Measurements from ENCODE around the gene KRTAP10-3. TPM values are rescaled to one million over a fixed set of nuclear protein-coding genes. Genes with fewer than 3 reads are reported as not detected.

KRTAP10-3 gene
- total RNA-seq, 1 donor from 2014 or later, result not detected

- intact Hi-C loops (cut with micrococcal nuclease), result no loop called here
- no peak for DNase-seq
- no peak for ATAC-seq (ENCODE audit: low read depth)
- H3K4me3 Mint-ChIP-seq, result no peak overlapping the region
- no peak for TF ChIP-seq CTCF (IDR thresholded peaks at IDR 0.05)
- ChIA-PET POLR2A (no interaction called here), CTCF (no interaction called here)
- peaks cover 8% of the 10 kb centered on the region for H3K27me3 Mint-ChIP-seq
- no peaks in the 10 kb centered on the region for H3K4me1 Mint-ChIP-seq
- no peaks in the 10 kb centered on the region for H3K36me3 Mint-ChIP-seq (ENCODE audit: low read depth)
- H3K9me3 Mint-ChIP-seq, result peaks cover 3% of the 10 kb centered on the region
- H3K27ac Mint-ChIP-seq, result no peak overlapping the region
Observed at GRCh38 chr21:44539046-44539445, 19.5 kb downstream of the KRTAP10-3 start.

- ChIA-PET CTCF (no interaction called here), POLR2A (no interaction called here)
- DNase-seq (no peak), ATAC-seq (ENCODE audit: low read depth) (no peak)
- Mint-ChIP-seq H3K36me3 (ENCODE audit: low read depth) (no peaks in the 10 kb centered on the region), H3K9me3 (peaks cover 3% of the 10 kb centered on the region), H3K4me3 (no peak overlapping the region), H3K27me3 (peaks cover 8% of the 10 kb centered on the region), H3K4me1 (no peaks in the 10 kb centered on the region), H3K27ac (no peak overlapping the region)
- intact Hi-C loops (cut with micrococcal nuclease), result no loop called here
- no peak for TF ChIP-seq CTCF (IDR thresholded peaks at IDR 0.05)
Observed at GRCh38 chr21:44537930-44538911, 20.4 kb downstream of the KRTAP10-3 start.

GRCh38 chr21:44535963-44536362 lies 22.6 kb downstream of the KRTAP10-3 start:
- Mint-ChIP-seq H3K36me3 (ENCODE audit: low read depth) (no peaks in the 10 kb centered on the region), H3K4me1 (no peaks in the 10 kb centered on the region), H3K27ac (no peak overlapping the region), H3K9me3 (peaks cover 3% of the 10 kb centered on the region), H3K27me3 (peaks cover 10% of the 10 kb centered on the region), H3K4me3 (no peak overlapping the region)
- DNase-seq, result no peak
- CTCF ChIA-PET, result no interaction called here
- ATAC-seq (ENCODE audit: low read depth), result no peak
- intact Hi-C loops (cut with micrococcal nuclease), result no loop called here
- POLR2A ChIA-PET, result no interaction called here
- TF ChIP-seq CTCF (IDR thresholded peaks at IDR 0.05), result no peak

GRCh38 chr21:44534688-44535087 lies 23.9 kb downstream of the KRTAP10-3 start:
- TF ChIP-seq CTCF (IDR thresholded peaks at IDR 0.05), result no peak
- ChIA-PET CTCF (no interaction called here), POLR2A (no interaction called here)
- Mint-ChIP-seq H3K9me3 (peaks cover 3% of the 10 kb centered on the region), H3K27ac (no peak overlapping the region), H3K36me3 (ENCODE audit: low read depth) (no peaks in the 10 kb centered on the region), H3K27me3 (peaks cover 17% of the 10 kb centered on the region), H3K4me1 (no peaks in the 10 kb centered on the region), H3K4me3 (no peak overlapping the region)
- intact Hi-C loops (cut with micrococcal nuclease), result no loop called here
- ATAC-seq (ENCODE audit: low read depth) (no peak), DNase-seq (no peak)

GRCh38 chr21:44533891-44534627 lies 24.5 kb downstream of the KRTAP10-3 start:
- H3K27ac Mint-ChIP-seq, result no peak overlapping the region
- peaks cover 17% of the 10 kb centered on the region for H3K27me3 Mint-ChIP-seq
- CTCF ChIA-PET, result no interaction called here
- H3K9me3 Mint-ChIP-seq, result peaks cover 3% of the 10 kb centered on the region
- no peak for ATAC-seq (ENCODE audit: low read depth)
- no peaks in the 10 kb centered on the region for H3K36me3 Mint-ChIP-seq (ENCODE audit: low read depth)
- DNase-seq, result peak; percentile 3
- intact Hi-C loops (cut with micrococcal nuclease), result no loop called here
- POLR2A ChIA-PET, result no interaction called here
- no peak for TF ChIP-seq CTCF (IDR thresholded peaks at IDR 0.05)
- H3K4me3 Mint-ChIP-seq, result no peak overlapping the region
- H3K4me1 Mint-ChIP-seq, result no peaks in the 10 kb centered on the region
